ENCODE measurements around the gene PREX1.
"Not testable (repeated sequence)": the region's sequence is repeated elsewhere in the genome, so short reads cannot be mapped to it uniquely, and the experiment has no call there.

PREX1 gene

DNA sequence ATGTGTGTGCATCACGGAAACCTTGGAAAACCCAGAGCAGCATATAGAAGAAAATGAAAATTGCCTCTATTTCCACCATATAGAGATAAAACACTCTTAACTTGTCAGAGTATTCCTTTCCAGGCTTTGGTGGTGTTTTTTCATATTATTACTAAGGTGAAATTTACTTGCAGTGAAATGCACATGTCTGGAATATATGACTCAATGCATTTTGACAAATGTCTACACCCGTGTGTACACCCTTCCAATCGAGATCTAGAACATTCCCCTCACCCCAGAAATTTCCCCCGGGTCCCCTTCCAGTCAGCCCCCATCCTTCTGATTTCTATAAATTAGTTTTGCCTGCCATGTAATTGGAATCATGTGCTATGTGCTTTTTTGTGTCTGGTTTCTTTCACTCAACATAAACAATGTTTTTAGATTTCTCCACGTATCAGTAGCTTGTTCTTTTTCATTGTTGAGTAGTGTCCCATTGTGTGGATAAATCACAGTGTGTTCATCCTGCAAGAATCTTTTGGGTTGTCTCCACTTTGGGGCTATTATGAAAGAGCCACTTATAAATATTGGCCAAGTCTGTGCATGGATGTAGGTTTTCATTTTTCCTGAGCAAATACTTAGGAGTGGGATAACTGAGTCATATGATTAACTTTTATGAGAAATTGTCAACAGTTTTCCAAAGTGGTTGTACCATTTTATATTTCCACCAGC, 19.9 kb upstream of the PREX1 start:
- no peak for DNase-seq (ENCODE audit: low read depth in 1 of 2, low spot score in 1 of 2)

DNA sequence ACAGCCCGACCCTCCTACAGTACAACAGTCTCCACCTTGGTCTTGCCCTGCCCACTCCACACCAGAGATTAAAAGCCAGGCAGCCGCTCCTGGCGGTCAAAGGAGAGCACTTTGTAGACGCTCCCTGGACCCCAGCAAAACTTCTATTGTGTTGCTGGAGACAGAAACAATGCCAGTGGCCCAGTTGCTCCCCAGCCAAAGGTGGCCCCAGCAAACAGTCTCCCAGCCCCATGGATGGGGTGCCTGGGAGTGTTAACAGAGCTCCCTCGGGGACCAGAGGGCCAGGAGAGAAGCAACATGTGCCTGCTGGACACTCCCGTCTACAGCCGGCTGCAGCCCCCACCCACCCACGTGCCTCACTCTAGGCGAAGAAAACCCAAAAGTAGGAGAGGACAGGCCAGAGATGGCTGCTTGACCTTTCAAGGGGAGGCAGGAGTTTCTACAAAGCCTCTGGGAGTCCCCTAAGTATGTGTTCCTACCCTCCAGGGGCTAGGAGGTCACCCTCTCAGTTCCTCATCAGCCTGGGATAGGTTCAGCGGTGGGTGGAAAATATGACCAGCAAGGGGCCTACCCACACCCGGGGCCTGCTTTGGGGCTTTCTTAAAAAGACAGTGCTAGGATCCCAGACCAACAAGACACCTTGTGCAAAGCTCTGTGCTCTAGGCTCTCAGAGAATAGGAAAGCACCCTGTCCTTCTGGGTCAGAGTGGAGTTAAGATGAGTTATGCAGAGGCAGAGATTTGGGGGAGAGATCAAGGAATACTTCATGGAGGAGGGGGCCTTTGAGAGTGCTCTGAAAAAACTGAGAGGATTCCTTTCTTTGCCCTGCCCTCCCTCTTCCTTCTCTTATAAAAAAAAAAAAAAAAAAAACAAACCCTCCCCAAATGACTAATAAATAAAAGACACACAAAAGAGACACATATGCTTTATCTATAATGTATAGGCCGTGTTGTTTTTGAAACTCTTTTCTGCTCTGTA, 19.0 kb upstream of the PREX1 start:
- no peak for DNase-seq (ENCODE audit: low read depth in 1 of 2, low spot score in 1 of 2)

DNA sequence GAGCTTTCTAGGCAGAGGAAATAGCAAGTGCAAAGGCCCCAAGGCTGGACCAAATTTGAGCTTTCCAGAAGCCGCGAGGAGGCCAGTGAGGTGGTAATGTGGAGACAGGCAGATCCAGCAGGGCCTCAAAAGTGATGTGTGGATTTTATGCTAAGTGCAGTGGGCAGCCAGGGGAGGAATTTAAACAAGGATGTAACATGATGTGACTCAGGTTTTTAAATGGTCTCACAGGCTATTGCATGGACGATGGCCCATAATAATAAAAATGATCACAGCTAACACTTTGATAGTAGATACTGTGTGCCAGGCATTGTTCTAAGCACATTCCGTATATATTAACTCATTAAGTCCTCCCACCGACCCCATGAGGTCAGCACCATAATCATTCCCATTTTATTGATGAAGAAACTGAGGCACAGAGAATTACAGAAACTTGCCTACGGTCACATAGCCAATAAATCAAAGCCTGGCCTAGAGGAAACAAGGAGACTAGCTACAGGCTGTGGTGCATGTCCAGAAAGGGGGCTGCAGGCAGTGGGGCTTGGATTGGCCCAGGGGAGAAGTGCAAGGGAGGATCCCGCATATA, 18.0 kb upstream of the PREX1 start:
- no peak for DNase-seq (ENCODE audit: low read depth in 1 of 2, low spot score in 1 of 2)

DNA sequence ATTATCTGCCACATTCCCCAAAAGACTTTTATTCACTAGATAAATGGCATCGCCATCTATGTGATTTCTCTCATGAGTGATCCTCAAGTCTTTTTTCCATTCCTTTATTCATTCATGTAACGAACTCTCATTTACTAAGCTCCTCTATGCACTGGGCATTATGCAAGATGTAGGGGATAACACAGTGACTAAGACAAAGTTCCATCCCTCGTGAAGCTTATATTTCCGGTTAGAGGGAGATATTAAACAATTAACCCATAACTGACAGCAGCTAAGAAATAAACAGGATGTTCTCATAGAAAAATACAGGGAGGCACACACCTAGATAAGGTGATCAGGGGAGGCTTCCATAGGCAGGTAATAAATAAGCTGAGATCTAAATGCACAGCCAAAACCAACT, 17.2 kb upstream of the PREX1 start:
- no peak for DNase-seq (ENCODE audit: low read depth in 1 of 2, low spot score in 1 of 2)

DNA sequence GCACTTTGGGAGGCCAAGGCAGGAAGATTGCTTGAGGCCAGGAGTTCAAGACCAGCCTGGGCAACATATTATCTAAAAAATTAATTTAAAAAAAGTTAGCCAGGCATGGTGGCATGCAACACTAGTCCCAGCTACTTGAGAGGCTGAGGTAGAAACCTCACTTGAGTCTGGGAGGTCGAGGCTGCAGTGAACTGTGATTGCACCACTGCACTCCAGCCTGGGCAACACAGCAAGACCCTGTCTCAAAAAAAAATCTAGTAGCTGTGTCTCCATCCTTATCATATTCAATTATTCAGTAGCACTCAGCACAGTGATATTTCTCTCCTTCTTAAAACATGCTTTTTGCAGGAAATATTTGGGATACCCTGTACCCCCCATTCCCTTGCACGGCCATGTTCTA, 16.1 kb upstream of the PREX1 start:
- not testable (repeated sequence) for DNase-seq (ENCODE audit: low read depth in 1 of 2, low spot score in 1 of 2)

DNA sequence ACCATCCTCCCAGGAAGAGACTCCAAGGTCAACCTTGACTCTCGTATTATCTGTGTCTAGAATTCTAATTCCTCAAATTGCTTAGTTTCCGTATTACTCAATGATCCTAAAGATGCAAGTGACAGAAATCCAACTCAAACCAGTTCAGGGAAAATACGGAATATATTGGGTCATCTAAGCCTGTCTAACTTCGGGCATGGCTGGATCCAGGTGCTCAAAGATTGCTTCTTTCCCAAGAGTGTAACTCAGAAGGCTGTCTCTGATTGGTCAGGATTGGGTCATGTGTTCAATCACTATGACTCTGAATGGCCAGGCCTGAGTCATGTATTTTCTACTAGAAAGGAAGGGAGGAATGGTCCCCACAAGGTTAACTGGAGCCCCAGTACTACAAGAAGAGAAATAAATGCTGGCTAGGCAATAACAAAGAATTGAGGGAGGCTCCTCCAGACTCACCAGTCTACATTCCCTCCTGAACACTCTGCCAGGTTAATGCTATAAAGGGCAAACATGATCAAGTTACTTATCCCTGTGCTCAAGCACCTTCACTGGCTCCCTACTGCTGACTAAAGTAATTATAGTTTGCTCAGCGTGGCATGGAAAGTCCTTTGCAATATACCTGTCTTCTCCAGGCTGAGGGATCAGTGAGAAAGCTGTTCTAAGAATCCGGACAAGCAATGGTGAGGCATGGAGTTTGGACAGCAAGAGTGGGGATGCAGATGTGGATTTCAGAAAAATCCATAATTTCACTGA, 15.4 kb upstream of the PREX1 start:
- DNase-seq (ENCODE audit: low read depth in 1 of 2, low spot score in 1 of 2) = no peak

DNA sequence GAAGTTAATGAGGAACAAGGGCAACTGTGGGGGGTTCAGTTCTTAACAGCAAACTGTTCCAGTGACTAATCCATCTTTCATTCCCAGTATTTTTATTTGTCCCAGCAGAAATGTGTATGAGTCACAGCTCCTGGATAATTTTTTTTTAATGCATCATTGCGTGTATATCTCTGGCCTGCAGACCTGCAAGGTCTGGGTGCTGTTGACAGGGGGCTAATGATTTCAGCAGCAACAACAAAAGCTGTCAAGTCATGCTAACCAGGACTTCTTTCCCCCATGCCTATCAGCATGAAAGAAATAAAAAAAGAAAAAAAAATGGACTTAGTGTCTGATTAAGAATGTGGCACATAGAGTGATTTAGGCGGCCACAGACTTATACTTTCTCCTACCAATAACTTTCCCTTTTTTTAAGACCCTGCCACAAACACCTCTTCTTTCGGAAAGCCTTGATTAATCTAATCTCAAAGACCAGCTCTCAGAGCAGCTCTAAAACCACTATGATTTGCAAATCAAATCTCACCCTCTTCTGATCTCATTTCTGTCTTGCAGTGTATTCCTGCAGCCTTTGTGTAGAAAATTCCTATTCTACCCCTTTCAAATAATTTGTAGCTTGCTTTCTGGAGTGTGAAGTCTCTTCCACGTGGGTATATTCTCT, 14.2 kb upstream of the PREX1 start:
- DNase-seq (ENCODE audit: low read depth in 1 of 2, low spot score in 1 of 2) = no peak

DNA sequence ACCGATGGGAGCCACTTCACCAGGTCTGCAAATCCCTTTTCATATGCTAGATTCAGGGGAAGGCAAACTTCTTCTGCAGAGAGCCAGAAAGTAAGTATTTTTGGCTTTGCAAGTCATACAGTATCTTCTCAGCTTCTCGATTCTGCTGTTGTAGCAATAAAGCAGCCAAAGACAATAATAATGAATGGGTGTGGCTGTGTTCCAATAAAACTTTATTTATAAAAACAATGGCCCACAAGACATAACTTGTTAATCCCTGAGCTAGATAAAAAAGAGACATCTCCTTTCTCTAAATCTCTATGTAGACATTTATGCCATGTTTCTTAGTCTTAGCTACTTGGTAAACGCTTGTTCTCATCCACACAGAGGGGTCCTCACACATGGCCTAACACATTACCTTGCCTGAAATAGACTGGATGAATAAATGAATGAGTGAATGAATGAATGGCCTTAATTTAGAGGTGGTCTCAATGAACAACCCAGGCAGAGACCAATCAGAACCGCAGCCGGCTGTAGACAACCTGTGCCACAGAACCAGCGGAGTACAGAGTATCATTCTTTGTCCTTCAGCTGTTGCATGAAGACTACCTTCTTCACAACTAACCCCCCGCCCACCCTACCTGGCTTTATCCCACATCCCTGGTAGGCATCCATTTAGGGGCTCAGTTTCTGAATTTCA, 13.5 kb upstream of the PREX1 start:
- no peak for DNase-seq (ENCODE audit: low read depth in 1 of 2, low spot score in 1 of 2)

DNA sequence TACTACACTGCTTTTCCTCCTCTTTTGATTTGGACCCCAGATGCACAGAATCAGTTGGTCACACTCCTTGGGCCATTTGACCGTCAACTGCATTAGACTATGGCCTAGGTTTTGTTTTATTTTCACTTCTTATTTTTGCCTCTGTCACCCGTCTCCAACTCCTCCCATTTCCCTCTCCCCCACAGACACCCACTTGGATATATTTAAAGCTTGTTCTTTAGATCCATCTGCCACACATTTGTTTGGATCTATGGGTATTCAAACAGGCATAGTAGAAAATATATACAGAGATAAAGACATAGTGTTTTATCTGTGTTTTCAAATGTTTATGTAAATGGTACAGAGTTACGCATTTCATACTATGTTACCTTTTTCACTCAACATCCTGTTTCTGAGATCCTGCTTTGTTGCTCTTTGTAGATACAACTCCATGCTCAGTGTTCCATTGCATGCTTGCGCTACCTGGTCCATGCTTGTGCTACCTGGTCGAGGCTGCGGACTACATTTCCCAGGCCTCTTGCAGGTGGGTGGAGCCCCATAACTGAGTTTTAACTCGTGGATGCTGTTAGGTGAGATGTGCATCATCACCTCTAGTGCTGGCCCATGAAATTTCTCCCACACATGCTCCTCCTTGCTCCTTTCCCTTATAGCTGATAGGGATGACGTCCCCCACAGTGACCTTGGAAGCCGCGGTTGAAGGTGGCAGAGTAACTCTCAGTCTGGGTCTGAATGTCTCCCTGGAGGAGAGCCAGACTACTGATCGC, 11.5 kb upstream of the PREX1 start:
- no peak for DNase-seq (ENCODE audit: low read depth in 1 of 2, low spot score in 1 of 2)

DNA sequence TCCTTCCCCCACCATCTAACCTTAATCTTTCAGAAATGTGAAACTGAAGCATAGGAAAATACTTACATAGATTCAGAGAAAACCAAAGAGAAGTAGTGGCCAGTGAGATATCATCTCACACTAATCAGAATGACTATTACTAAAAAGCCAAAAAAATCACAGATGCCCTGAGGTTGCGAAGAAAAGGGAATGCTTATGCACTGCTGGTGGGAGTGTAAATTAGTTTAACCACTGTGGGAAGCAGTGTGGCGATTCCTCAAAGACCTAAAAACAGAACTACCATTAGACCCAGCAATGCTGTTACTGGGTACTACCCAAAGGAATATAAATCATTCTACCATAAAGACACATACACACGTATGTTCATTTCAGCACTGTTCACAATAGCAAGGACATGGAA, 9.2 kb upstream of the PREX1 start:
- no peak for DNase-seq (ENCODE audit: low read depth in 1 of 2, low spot score in 1 of 2)

DNA sequence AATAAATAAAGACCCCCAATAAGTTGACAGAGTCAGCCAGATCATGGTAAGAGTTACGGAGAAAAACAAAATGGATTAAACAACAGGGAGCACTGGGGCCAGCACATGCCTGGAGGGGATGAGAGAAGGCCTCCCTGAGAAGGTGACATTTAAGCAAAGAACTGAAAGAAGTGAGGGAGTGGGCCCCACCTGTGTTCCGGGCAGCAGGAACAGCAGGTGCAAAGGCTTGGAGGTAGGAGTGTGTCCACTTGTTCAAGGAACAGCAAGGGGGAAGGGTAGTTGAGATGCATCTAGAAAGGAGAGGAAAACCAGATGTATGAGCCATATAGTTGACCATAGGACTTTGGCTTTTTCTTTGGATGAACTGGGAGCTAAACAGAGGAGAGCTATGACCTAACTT, 7.6 kb upstream of the PREX1 start:
- no peak for DNase-seq (ENCODE audit: low read depth in 1 of 2, low spot score in 1 of 2)

DNA sequence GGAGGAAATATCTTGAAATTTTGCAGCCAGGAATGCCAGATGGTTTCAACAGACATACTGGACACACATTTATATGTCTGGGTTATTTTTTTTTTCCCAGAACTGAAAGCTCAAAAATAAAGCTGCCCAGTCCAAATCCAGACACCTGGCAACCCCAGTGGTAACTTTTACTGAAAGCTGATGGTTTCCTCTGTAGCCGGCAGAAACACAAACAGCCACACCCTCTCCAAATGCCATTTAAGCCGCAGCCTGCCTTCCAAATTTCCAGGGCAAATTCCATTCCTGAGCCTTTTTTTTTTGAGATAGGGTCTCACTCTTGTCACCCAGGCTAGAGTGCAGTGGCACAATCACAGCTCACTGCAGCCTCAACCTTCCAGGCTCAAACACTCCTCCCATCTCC, 6.5 kb upstream of the PREX1 start:
- DNase-seq (ENCODE audit: low read depth in 1 of 2, low spot score in 1 of 2) = no peak

DNA sequence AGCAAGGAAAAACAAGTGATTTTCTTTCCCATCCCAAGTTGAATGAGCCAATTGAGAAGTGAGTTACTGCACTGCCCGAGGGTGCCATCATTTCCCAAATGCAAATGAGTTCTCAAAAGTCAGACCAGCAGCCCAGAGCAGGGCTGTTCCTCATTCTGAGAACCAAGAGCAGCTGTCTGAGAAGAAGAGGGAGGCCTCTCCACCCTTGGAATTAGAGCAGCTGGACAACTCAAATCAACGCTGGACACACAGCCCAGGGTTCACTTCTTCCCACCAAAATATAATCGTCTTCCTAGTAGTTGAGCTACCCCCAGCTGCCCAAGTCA, 4.6 kb upstream of the PREX1 start:
- no peak for DNase-seq (ENCODE audit: low read depth in 1 of 2, low spot score in 1 of 2)

DNA sequence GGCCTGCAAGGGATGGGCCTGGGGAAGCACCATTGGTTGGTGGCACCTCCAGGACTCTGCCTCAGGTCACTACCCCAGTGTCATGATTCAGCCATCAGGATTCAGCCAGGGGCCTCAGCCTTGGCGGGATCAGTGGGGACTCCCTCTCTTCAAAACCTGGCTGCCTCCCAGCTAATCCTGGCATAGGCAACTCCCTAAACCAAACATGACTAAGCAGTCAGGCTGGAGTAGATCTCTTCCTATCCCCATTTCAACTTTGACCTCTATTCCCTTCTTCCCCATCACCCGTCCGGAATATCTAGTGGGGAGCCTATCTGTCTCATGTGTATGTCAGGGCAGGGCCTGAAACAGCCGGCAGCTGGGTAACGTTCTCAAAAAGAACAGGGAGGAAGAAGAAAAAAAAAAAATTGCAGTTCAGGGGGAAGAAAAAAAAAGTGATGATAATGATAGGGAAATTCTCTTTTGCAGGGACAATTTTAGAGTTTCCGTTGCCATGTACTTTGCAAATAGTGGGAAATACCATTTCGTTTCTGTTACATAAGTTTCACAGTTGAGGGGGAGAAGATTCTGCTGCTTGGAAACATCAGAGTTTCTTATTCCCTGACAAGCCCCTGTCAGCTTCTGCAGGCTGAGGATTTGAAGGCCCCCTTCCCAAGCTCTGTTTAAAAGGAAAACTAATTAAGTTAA, 4.1 kb upstream of the PREX1 start:
- no peak for DNase-seq (ENCODE audit: low read depth in 1 of 2, low spot score in 1 of 2)

DNA sequence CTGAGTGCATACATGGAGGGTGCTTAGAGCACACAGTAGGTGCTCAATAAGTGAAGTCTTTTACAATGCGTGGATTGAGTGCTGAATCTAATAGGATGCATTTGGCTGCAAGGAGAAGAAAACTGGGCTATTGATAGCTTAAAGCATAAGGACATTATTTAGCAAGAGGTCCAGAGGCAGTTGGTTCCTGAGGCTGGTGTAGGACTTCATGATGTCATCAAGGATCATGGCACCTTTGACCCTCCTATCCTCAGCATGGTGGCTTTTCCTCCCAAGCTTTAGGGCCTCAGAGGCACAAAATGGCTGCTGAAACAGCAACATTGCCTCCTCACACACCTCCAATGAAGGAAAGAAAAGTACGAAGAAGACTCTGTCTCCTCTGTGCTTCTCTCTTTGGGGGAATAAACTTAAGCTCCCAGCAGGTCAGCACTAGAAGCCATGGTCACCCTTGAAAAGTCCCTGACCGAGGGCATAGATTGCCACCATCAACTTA, 3.1 kb upstream of the PREX1 start:
- DNase-seq (ENCODE audit: low read depth in 1 of 2, low spot score in 1 of 2) = no peak

DNA sequence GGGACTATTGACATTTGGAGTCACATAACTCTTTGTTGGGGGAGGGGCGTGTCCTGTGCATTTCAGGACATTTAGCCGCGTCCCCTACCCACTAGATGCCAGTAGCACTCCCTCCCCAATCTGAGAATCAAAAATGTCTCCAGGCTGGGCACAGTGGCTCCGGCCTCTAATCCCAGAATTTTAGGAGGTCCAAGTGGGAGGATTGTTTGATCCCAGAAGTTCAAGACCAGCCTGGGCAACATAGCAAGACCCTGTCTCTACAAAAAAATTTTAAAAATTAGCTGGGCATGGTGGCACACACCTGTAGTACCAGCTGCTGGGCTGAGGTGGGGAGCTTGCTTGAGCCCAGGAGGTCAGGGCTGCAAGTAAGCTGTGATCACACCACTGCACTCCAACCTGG, 2.1 kb upstream of the PREX1 start:
- no peak for DNase-seq (ENCODE audit: low read depth in 1 of 2, low spot score in 1 of 2)

DNA sequence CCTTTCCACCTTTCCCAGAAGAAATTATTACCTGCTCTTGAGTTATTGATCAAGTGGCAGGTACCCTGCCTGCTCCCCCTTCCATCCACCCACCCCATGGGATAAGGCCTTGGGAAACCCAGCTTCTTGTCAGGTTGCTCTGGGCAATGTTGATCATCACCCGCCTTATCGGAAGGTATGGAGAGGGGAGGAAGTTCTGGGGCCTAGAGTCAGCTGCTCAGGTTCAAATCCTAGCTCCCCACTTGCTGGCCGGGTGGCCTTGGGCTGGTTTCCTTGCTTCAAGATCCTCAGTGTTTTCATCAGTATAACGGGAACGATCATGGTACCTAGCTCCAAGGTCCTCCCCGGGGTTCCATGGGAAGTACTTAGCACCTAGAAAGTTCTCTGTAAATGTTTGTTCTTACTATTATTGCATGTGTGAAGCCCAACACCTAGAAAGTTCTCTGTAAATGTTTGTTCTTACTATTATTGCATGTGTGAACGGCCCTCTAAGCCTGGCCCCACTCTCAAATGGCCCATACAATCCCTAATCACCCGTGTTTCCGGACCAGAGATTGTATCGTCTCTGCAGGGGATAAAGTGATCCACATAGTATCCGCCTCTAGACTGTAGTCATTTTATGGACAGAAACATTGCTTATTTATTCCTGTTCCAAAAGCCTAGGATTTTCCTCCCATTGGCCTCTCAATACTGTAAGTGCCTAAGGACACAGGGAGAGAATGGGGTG, 1.1 kb upstream of the PREX1 start:
- no peak for DNase-seq (ENCODE audit: low read depth in 1 of 2, low spot score in 1 of 2)
